B cell (primary cell): ENCODE data around the gene CHRM4. TPM values are rescaled to one million over a fixed set of nuclear protein-coding genes. Genes with fewer than 3 reads are reported as not detected.

Source experiments
- ATAC-seq: fragments of 200-7000 bp; cut with Tn5 transposase; one replicate; pipeline ENCODE4 v1.10.0; 2021; ENCODE audit warnings: low read depth, mild to moderate bottlenecking, moderate number of reproducible peaks, moderate library complexity
- CTCF ChIA-PET: fragments of 350-600 bp; sonication (Branson Sonifier 250); formaldehyde crosslinking; loops from one replicate; lab custom pipeline; 2021; ENCODE audit warnings: antibody characterized with exemption, inconsistent platforms; lab: Charles Lee
- POLR2A ChIA-PET: fragments of 350-600 bp; sonication (Branson Sonifier 250); formaldehyde crosslinking; loops from one replicate; lab custom pipeline; 2021; ENCODE audit warnings: antibody characterized with exemption; lab: Charles Lee
- DNase-seq: peaks from one replicate; pipeline ENCODE4 v3.0.0; 2013
- H2AFZ ChIP-seq: 2 replicates; pipeline ENCODE4 v1.6.1; 2012; ENCODE audit warnings: mild to moderate bottlenecking, low read depth, low read length; ENCODE audit not compliant: insufficient read depth, poor library complexity, severe bottlenecking
- H3K27ac ChIP-seq, 2 donors: 1 replicate in 1 of 2; 2 replicates in 1 of 2; pipeline ENCODE4 v1.5.1; 2012 to 2013; ENCODE audit warnings: low read length in 2 of 2, mild to moderate bottlenecking in 2 of 2, moderate library complexity in 1 of 2
- H3K27me3 ChIP-seq, 4 experiments: fragments of 200-600 bp in 1 of 4; sonication (generic) in 1 of 4; replicated peaks in 1 of 4; 1 replicate in 2 of 4; 2 replicates in 2 of 4; pipeline versions ENCODE4 v1.6.1 to v1.7.0; 2013 to 2016; ENCODE audit warnings: low read length in 3 of 4, mild to moderate bottlenecking in 2 of 4, mixed read lengths in 1 of 4, moderate library complexity in 1 of 4; ENCODE audit not compliant: insufficient read depth in 4 of 4, control insufficient read depth in 3 of 4; ENCODE audit errors: control extremely low read depth in 1 of 4
- H3K36me3 ChIP-seq, 2 experiments: replicated peaks in 1 of 2; 1 replicate in 1 of 2; 2 replicates in 1 of 2; pipeline versions ENCODE4 v1.6.1 to v1.7.1; 2013; ENCODE audit warnings: low read length in 1 of 2; ENCODE audit not compliant: insufficient read depth in 2 of 2, control insufficient read depth in 1 of 2; ENCODE audit errors: control extremely low read depth in 1 of 2, extremely low read depth in 1 of 2
- H3K4me1 ChIP-seq, 2 donors: fragments of 200-600 bp in 1 of 2; sonication (generic) in 1 of 2; 1 replicate in 1 of 2; 2 replicates in 1 of 2; pipeline versions ENCODE4 v1.5.1 to v1.6.1; 2013 to 2017; ENCODE audit warnings: low read length in 2 of 2; ENCODE audit not compliant: control insufficient read depth in 2 of 2, insufficient read depth in 2 of 2
- H3K4me2 ChIP-seq: replicated peaks from 2 replicates; pipeline ENCODE3; 2012; ENCODE audit warnings: mild to moderate bottlenecking, low read depth, low read length; ENCODE audit not compliant: poor library complexity, severe bottlenecking
- H3K4me3 ChIP-seq, 5 experiments: fragments of 200-600 bp in 1 of 5; sonication (generic) in 1 of 5; 1 replicate in 3 of 5; 2 replicates in 2 of 5; pipeline versions ENCODE4 v1.5.1 to v1.7.0; 2011 to 2016; ENCODE audit warnings: low read length in 4 of 5, mild to moderate bottlenecking in 4 of 5, low read depth in 2 of 5, control low read depth in 1 of 5, moderate library complexity in 1 of 5; ENCODE audit not compliant: insufficient read depth in 1 of 5; ENCODE audit errors: control extremely low read depth in 1 of 5, extremely low read depth in 1 of 5
- H3K79me2 ChIP-seq: fragments of 200-600 bp; sonication (generic); one replicate; pipeline ENCODE4 v1.6.0; 2016; ENCODE audit warnings: low read length; ENCODE audit not compliant: control insufficient read depth, insufficient read depth
- H3K9ac ChIP-seq: fragments of 200-600 bp; sonication (generic); 2 replicates; pipeline ENCODE4 v1.6.1; 2017; ENCODE audit warnings: mild to moderate bottlenecking, low read length, moderate library complexity
- H3K9me3 ChIP-seq, 3 donors: one replicate each; pipeline versions ENCODE4 v1.6.1 to v1.7.1; 2013; ENCODE audit warnings: low read length in 2 of 3; ENCODE audit not compliant: control insufficient read depth in 2 of 3, insufficient read depth in 1 of 3; ENCODE audit errors: control extremely low read depth in 1 of 3
- H4K20me1 ChIP-seq: 2 replicates; pipeline ENCODE4 v1.6.0; 2012; ENCODE audit warnings: mild to moderate bottlenecking, low read length; ENCODE audit not compliant: insufficient read depth, control insufficient read depth, poor library complexity, severe bottlenecking
- H3K27ac Mint-ChIP-seq: one replicate; pipeline ENCODE4 v1.8.0; 2021; ENCODE audit warnings: mixed read lengths
- H3K27me3 Mint-ChIP-seq: one replicate; pipeline ENCODE4 v1.8.0; 2021; ENCODE audit warnings: mixed read lengths
- H3K4me1 Mint-ChIP-seq: one replicate; pipeline ENCODE4 v1.8.0; 2021; ENCODE audit warnings: mixed read lengths
- H3K4me3 Mint-ChIP-seq: one replicate; pipeline ENCODE4 v1.8.0; 2021; ENCODE audit warnings: mixed read lengths
- H3K9me3 Mint-ChIP-seq: one replicate; pipeline ENCODE4 v1.8.0; 2022; ENCODE audit warnings: mixed read lengths; ENCODE audit not compliant: insufficient read depth
- CTCF ChIP-seq: fragments of 200-600 bp; IDR thresholded peaks from one replicate; pipeline ENCODE4 v1.8.0; 2022; ENCODE audit warnings: antibody characterized with exemption, mild to moderate bottlenecking
- EZH2 ChIP-seq: IDR thresholded peaks from 2 replicates; pipeline ENCODE4 v1.6.1; 2012; ENCODE audit warnings: borderline replicate concordance, low read depth, mild to moderate bottlenecking, moderate library complexity, low read length; ENCODE audit not compliant: insufficient read depth, poor library complexity, severe bottlenecking
- WGBS: methylation state at CpG from one replicate; pipeline ENCODE4 v1.1.5; 2013; ENCODE audit warnings: missing lambda C conversion rate; ENCODE audit not compliant: insufficient coverage; 5-methylcytosine and 5-hydroxymethylcytosine counted together
- intact Hi-C: fragments of 100-400 bp; cut with micrococcal nuclease; formaldehyde crosslinking; loops from one replicate; pipeline ENCODE4 v1.10.0; 2022
- polyA plus RNA-seq: library from polyadenylated mRNA; depleted of rRNA; stranded (reverse); fragments of >200 nt; gene quantifications from 2 replicates; pipeline ENCODE4 v1.2.3, GENCODE V29; 2012
- total RNA-seq, 2 donors: library from RNA; stranded (reverse); fragments of 120-200 nt in 1 of 2; gene quantifications; 1 replicate in 1 of 2; 2 replicates in 1 of 2; pipeline versions ENCODE4 v1.2.3 to v1.2.4, GENCODE V29; 2013 to 2022

The CHRM4 gene
- total and polyA plus RNA-seq, 2 donors (not counting 1 experiment from before 2014, with no cell fraction given) = 0.49 to 1.4 TPM

GRCh38 chr11:46391186-46391577 lies 394 bp downstream of the CHRM4 start:
- peaks cover 28 to 43% of the 10 kb centered on the region in 2 donors for H3K4me1 ChIP-seq
- peak overlapping the region; percentile 77 for H3K4me2 ChIP-seq
- H4K20me1 ChIP-seq = peaks cover 21% of the 10 kb centered on the region
- no peak for DNase-seq
- H3K4me3 ChIP-seq = no peak overlapping the region
- no peak overlapping the region for H2AFZ ChIP-seq
- H3K79me2 ChIP-seq = no peaks in the 10 kb centered on the region
- H3K27me3 ChIP-seq = peaks cover 0 to 62% (median 38%) of the 10 kb centered on the region in 4 experiments
- Mint-ChIP-seq H3K9me3 (no peaks in the 10 kb centered on the region), H3K27ac (no peak overlapping the region), H3K4me3 (no peak overlapping the region), H3K27me3 (peaks cover 43% of the 10 kb centered on the region), H3K4me1 (peaks cover 19% of the 10 kb centered on the region)
- no peak for TF ChIP-seq EZH2
- no peak for TF ChIP-seq CTCF
- no peaks in the 10 kb centered on the region for H3K36me3 ChIP-seq
- peaks cover 0 to 26% (median 0%) of the 10 kb centered on the region in 3 donors for H3K9me3 ChIP-seq
- no peak for ATAC-seq
- intact Hi-C loops = no loop called here
- ChIA-PET CTCF (interaction anchor here (1.8 kb wide), 1 partner anchor 75 kb away, joined by 4 read pairs; no protein-coding TSS in a partner anchor), POLR2A (interaction anchor here (0.7 kb wide), 1 partner anchor 13 kb away, joined by 5 read pairs; no protein-coding TSS in a partner anchor)
- H3K9ac ChIP-seq = no peak overlapping the region
- no peak overlapping the region for H3K27ac ChIP-seq
- WGBS = 4% methylated on average over 31 of the region's 31 CpGs

GRCh38 chr11:46390331-46391171 lies 1.0 kb downstream of the CHRM4 start:
- ChIA-PET POLR2A (interaction anchor here (0.7 kb wide), 1 partner anchor 12 kb away, joined by 5 read pairs; no protein-coding TSS in a partner anchor), CTCF (interaction anchor here (0.6 to 1.4 kb wide), 2 partner anchors 139 to 1269 kb away, joined by 3 to 4 read pairs; no protein-coding TSS in a partner anchor)
- ATAC-seq (no peak), DNase-seq (no peak)
- Mint-ChIP-seq H3K27ac (no peak overlapping the region), H3K4me1 (peaks cover 19% of the 10 kb centered on the region), H3K9me3 (no peaks in the 10 kb centered on the region), H3K27me3 (peaks cover 49% of the 10 kb centered on the region), H3K4me3 (peak overlapping the region; percentile 7)
- no peak overlapping the region for H3K4me3 ChIP-seq
- WGBS = 10% methylated on average over 38 of the region's 49 CpGs
- intact Hi-C loops = no loop called here
- H3K79me2 ChIP-seq = no peaks in the 10 kb centered on the region
- no peak overlapping the region for H2AFZ ChIP-seq
- H3K27ac ChIP-seq = no peak overlapping the region
- peaks cover 0 to 69% (median 41%) of the 10 kb centered on the region in 4 experiments for H3K27me3 ChIP-seq
- peaks cover 21% of the 10 kb centered on the region for H4K20me1 ChIP-seq
- peaks cover 28 to 43% of the 10 kb centered on the region in 2 donors for H3K4me1 ChIP-seq
- peak overlapping the region; percentile 81 for H3K4me2 ChIP-seq
- H3K9me3 ChIP-seq = peaks cover 0 to 26% (median 0%) of the 10 kb centered on the region in 3 donors
- no peaks in the 10 kb centered on the region for H3K36me3 ChIP-seq
- TF ChIP-seq CTCF (no peak), EZH2 (no peak)
- H3K9ac ChIP-seq = no peak overlapping the region
